Measurements from ENCODE around the gene NPR2.

Gene NPR2

GRCh38 chr9:35800530-35800929 lies 9.1 kb downstream of the NPR2 start:
- no peak for DNase-seq (ENCODE audit: low read depth)

DNA sequence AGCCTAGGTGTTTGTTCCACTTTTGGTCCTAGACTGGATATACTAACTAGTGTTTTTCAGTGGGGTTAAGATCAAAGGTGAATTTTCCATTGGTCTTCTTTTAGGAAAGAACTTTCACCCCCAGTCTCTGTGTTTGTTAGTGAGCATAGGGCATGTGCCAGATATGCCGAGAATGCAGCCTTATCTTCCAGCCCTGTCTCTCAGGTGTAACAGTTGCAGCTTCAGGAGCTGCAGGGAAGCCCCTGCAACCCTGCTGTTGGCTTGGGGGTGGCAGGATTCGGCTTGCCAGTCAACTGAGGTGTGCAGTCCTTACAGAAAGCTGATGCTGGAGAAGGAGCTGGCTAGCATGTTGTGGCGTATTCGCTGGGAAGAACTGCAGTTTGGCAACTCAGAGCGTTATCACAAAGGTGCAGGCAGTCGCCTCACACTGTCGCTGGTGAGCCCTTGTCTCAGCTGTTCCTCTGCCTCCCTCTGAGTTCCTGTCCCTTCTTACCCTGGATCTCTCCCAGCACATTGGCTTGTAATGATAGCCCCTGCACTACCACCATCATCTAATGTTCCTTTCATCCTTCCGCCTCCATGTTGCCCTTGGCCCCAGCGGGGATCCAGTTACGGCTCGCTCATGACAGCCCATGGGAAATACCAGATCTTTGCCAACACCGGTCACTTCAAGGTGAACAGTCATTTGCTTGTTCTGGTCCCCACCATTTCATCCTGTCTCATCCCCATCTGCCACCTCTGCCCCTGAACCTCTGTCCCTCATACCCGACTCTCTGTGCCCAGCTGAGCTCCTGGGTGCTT lies 10.1 kb downstream of the NPR2 start:
- DNase-seq (ENCODE audit: low read depth): no peak

GRCh38 chr9:35806101-35806500 lies 14.7 kb downstream of the NPR2 start:
- no peak for DNase-seq (ENCODE audit: low read depth)

- DNase-seq (ENCODE audit: low read depth): no peak
These were observed 17.0 kb downstream of the NPR2 start for GRCh38 chr9:35808433-35808832.

GRCh38 chr9:35810122-35810521 lies 18.7 kb downstream of the NPR2 start:
- no peak for DNase-seq (ENCODE audit: low read depth)

GRCh38 chr9:35811381-35812024 lies 20.1 kb downstream of the NPR2 start:
- DNase-seq (ENCODE audit: low read depth): no peak

- peak; percentile 85 for DNase-seq (ENCODE audit: low read depth)
These were observed 20.7 kb downstream of the NPR2 start, which contains the start of gene SPAG8 for GRCh38 chr9:35812025-35812602. SPAG8 (minus strand) TSS chr9:35812262; CDS start chr9:35812147, 115 bp downstream.

GRCh38 chr9:35813434-35814105 lies 22.2 kb downstream of the NPR2 start:
- DNase-seq (ENCODE audit: low read depth): no peak

- DNase-seq (ENCODE audit: low read depth): no peak
These were observed 22.9 kb downstream of the NPR2 start for GRCh38 chr9:35814106-35814840.

- peak; percentile 94 for DNase-seq (ENCODE audit: low read depth)
These were observed 23.6 kb downstream of the NPR2 start, which contains the start of gene HINT2 for GRCh38 chr9:35814841-35815543. HINT2 (minus strand) TSS chr9:35815042; CDS start chr9:35814979, 63 bp downstream.

- DNase-seq (ENCODE audit: low read depth): no peak
These were observed 25.3 kb downstream of the NPR2 start for GRCh38 chr9:35816708-35817107.

DNA sequence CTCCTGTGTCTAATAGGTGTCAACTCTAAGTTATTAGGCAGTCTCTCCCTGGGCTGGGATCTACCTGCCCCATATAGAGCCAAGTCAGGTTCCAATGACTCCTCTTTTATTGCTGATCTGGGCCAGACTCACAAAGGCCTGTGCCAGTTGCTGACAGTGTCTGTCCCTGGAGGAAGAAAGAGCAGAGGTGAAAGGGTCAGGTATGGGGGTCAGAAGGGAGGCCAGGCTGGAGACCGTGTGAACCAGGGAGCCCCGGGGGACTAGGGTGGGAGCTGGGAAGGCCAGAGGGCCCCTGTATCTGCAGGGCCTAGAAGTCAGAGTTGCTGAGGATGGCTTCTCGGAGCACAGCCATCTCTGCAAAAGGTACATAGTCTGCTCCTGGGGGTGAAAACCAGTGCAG lies 26.9 kb downstream of the NPR2 start:
- DNase-seq (ENCODE audit: low read depth): no peak

DNA sequence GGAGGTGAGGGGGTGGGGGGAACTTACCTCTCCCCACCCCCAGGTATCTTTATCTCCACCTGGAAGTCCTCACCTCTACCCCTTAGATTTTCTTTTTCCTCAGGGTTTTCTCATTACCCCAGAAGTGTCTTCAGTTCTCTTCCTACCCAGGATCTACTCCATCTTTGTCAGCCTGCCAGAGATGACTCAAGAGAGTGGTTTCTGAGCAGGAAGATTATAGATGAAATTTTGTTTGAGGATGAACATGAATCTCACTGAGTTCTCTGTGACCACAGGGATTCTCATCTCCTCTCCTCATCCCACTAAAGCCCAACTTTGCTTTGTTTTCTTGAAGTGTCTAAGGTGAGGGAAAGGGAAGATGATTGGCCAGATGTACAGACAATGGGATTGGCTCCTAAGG lies 28.7 kb downstream of the NPR2 start:
- DNase-seq (ENCODE audit: low read depth): no peak

- no peak for DNase-seq (ENCODE audit: low read depth)
These were observed 31.5 kb downstream of the NPR2 start for GRCh38 chr9:35822926-35823325.

DNA sequence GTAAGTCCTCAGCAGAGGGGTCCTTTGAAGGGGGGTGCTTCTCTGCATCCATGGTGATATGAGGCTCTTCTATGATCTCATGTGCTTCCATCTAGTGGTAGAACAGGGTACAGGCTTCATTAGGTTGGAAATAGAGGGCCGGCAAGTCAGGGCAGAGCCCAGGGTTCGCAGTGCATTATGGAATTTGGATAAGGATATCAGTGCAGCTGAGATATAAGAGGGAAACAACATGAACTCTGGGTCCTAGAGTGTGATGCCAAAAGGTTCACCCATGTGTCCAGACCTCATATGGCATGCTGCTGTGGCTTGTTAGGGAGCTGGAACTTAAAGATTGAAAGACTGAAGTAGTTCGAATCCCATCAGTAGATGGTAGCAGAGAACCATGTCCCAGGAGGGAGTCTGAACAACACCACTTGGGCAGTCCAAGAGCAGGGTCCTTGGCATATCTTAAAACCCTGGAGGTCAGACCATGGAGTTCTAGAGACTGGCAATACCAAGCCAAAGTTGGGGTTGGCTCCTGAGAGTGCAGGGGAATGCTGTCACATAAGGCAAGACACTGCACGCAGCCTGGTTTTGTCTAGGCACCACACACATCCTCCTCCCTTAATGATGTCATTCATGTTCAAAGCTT lies 34.8 kb downstream of the NPR2 start:
- no peak for DNase-seq (ENCODE audit: low read depth)

- no peak for DNase-seq (ENCODE audit: low read depth)
These were observed 36.1 kb downstream of the NPR2 start for GRCh38 chr9:35827486-35827885.

GRCh38 chr9:35828716-35829083 lies 37.3 kb downstream of the NPR2 start, which contains the start of gene FAM221B:
FAM221B (minus strand) TSS chr9:35828732; CDS start chr9:35826161, 2,571 bp downstream.
- no peak for DNase-seq (ENCODE audit: low read depth)

GRCh38 chr9:35829084-35829763 lies 37.8 kb downstream of the NPR2 start, which contains the start of gene TMEM8B:
TMEM8B (plus strand) TSS chr9:35829228; CDS start chr9:35829448, 220 bp downstream.
- peak; percentile 88 for DNase-seq (ENCODE audit: low read depth)

DNA sequence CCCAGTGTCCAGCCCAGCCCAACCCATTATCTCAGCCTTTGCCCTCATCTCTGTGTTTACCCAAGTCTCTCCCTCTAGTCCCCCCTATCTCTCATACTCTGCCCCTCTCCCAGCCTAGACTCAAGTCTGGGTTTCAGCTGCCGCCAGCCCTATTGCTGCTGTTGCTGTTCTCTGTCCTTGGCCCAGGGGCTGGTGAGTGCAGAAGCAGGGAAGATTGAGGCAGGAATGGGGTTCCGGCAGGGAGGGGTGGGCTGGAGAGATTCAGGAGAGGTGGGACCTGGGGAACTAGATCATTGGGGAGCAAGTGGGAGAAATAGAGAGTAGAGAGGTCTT lies 38.3 kb downstream of the NPR2 start:
- no peak for DNase-seq (ENCODE audit: low read depth)

- no peak for DNase-seq (ENCODE audit: low read depth)
These were observed 39.6 kb downstream of the NPR2 start for GRCh38 chr9:35831040-35831439.
